Esophagus muscularis mucosa (tissue), 4 donors: Measurements from ENCODE around the gene MTCH1.

Experiments
- EP300 ChIP-seq: sonication (generic); formaldehyde crosslinking; IDR thresholded peaks from one replicate; pipeline ENCODE4 v1.6.1; 2017; ENCODE audit warnings: antibody characterized with exemption
- POLR2A ChIP-seq: fragments of 450-650 bp; IDR thresholded peaks from one replicate; pipeline ENCODE4 v1.6.1; 2017; ENCODE audit warnings: antibody characterized with exemption, moderate library complexity, mild to moderate bottlenecking, low read depth
- TF ChIP-seq, protein P1 (sequence below), 3 experiments: fragments of 200-600 bp in 2 of 3; fragments of 450-650 bp in 1 of 3; sonication (generic) in 2 of 3; IDR thresholded peaks; one replicate each; pipeline ENCODE4 v1.5.1; 2017 to 2019; ENCODE audit warnings: antibody characterized with exemption in 3 of 3, mild to moderate bottlenecking in 2 of 3, moderate library complexity in 1 of 3

DNA sequence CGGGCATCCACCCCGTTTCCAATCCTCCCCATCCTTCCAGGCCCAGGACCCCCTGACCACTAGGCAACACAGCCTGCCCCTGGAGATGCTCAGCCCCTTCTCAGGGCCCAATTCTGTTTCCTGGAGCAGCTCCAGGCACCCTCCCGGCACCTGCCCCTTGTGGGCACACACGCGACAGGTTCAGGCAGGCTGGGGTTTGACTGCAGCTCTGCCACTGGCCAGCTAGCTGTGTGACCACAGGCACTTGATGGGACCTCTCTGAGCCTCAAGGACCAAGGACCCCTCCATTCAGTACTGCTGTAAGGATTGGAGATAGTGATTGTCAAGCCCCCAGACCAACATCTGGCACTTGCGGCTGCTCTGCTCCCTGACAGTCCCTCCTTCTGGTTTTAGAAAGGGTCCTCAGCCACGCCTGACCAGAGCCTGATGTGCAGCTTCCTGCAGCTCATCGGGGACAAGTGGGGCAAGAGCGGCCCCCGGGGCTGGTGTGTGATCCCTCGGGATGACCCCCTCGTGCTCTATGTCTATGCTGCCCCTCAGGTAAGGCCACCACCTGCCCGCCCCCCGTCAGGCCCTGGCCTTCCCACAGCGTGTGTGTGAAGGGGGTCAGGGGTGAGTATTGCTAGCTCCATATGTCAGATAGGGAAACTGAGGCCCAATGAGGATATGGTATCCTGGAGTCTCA is 41.2 kb upstream of the MTCH1 start:
- no peak for TF ChIP-seq POLR2A
- TF ChIP-seq, protein P1, sequence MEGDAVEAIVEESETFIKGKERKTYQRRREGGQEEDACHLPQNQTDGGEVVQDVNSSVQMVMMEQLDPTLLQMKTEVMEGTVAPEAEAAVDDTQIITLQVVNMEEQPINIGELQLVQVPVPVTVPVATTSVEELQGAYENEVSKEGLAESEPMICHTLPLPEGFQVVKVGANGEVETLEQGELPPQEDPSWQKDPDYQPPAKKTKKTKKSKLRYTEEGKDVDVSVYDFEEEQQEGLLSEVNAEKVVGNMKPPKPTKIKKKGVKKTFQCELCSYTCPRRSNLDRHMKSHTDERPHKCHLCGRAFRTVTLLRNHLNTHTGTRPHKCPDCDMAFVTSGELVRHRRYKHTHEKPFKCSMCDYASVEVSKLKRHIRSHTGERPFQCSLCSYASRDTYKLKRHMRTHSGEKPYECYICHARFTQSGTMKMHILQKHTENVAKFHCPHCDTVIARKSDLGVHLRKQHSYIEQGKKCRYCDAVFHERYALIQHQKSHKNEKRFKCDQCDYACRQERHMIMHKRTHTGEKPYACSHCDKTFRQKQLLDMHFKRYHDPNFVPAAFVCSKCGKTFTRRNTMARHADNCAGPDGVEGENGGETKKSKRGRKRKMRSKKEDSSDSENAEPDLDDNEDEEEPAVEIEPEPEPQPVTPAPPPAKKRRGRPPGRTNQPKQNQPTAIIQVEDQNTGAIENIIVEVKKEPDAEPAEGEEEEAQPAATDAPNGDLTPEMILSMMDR (IDR thresholded peaks at IDR 0.05) = no peak
- no peak for TF ChIP-seq EP300
